ENCODE data around the gene TACC3. TPM values are rescaled to one million over a fixed set of nuclear protein-coding genes. Genes with fewer than 3 reads are reported as not detected.

The TACC3 gene
- total RNA-seq, 3 donors from 2014 or later, result 12.0 to 30.2 (median 12.7) TPM

DNA sequence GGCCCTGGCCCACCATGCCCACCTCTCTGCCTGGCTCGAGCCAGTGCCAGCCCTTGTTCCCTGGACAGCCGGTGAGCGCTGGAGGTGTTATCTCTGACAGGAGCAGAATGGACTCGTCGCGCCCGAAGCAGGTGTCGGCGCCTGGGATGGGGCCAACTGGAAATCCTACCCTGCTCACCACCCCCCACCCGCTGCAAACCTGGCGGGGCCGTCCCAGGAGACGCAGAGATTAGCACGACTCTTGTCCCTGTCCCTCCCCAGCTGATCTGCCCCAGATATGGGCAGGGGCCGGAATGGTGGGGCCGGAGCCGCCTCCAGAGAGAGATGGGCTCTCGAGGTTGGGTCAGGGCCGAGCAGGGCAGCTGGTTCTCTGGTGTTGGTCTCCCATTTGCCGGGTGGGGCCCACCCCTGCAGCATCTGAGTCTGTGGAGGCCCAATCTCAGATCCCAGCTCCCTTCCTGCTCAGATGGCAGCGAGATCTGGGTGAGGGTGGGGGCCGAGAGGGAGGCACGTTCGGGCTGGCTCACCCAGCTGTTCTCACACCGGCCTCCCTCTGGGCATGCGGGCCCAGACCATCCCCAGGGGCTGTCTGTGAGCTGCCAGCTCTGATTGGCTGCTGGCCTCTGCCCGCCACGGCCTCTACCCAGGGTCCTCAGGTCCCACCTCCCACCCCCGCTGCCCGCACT lies 51.7 kb downstream of the TACC3 start:
- Histone ChIP-seq H3K36me3 (ENCODE audit: low read depth) (no peaks in the 10 kb centered on the region), H3K4me1 (ENCODE audit: low read depth) (peaks cover 2% of the 10 kb centered on the region), H3K4me3 (no peak overlapping the region), H3K9me3 (no peaks in the 10 kb centered on the region)
- ATAC-seq (peak; percentile 33), DNase-seq (no peak)
- intact Hi-C loops (cut with DNase I, micrococcal nuclease), result no loop called here
- TF ChIP-seq, protein P1, sequence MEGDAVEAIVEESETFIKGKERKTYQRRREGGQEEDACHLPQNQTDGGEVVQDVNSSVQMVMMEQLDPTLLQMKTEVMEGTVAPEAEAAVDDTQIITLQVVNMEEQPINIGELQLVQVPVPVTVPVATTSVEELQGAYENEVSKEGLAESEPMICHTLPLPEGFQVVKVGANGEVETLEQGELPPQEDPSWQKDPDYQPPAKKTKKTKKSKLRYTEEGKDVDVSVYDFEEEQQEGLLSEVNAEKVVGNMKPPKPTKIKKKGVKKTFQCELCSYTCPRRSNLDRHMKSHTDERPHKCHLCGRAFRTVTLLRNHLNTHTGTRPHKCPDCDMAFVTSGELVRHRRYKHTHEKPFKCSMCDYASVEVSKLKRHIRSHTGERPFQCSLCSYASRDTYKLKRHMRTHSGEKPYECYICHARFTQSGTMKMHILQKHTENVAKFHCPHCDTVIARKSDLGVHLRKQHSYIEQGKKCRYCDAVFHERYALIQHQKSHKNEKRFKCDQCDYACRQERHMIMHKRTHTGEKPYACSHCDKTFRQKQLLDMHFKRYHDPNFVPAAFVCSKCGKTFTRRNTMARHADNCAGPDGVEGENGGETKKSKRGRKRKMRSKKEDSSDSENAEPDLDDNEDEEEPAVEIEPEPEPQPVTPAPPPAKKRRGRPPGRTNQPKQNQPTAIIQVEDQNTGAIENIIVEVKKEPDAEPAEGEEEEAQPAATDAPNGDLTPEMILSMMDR (IDR thresholded peaks at IDR 0.05), result no peak

DNA sequence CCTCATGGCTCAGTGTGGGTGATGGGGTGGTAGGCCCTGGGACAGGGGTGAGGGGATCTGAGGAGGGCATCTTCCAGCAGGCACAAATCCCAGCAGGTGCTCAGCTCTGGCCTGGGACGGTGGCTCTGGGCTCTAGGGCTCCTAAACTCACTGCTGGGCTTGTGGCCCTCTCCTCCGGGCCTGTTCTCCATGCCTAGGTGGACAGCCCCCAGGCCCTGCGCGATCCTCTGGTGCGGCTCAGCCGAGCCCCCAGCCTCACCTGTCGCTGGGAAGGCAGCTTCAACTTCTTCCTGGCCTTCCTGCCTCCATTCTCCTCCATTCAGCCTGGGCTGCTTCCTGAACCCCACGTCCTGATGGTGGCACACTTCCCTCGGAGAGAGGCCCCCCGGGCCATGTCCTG lies 52.4 kb downstream of the TACC3 start:
- intact Hi-C loops (cut with DNase I, micrococcal nuclease), result no loop called here
- Histone ChIP-seq H3K9me3 (no peaks in the 10 kb centered on the region), H3K4me3 (no peak overlapping the region), H3K36me3 (ENCODE audit: low read depth) (no peaks in the 10 kb centered on the region), H3K4me1 (ENCODE audit: low read depth) (no peaks in the 10 kb centered on the region)
- TF ChIP-seq, protein P1 (IDR thresholded peaks at IDR 0.05), result no peak
- DNase-seq (no peak), ATAC-seq (no peak)

DNA sequence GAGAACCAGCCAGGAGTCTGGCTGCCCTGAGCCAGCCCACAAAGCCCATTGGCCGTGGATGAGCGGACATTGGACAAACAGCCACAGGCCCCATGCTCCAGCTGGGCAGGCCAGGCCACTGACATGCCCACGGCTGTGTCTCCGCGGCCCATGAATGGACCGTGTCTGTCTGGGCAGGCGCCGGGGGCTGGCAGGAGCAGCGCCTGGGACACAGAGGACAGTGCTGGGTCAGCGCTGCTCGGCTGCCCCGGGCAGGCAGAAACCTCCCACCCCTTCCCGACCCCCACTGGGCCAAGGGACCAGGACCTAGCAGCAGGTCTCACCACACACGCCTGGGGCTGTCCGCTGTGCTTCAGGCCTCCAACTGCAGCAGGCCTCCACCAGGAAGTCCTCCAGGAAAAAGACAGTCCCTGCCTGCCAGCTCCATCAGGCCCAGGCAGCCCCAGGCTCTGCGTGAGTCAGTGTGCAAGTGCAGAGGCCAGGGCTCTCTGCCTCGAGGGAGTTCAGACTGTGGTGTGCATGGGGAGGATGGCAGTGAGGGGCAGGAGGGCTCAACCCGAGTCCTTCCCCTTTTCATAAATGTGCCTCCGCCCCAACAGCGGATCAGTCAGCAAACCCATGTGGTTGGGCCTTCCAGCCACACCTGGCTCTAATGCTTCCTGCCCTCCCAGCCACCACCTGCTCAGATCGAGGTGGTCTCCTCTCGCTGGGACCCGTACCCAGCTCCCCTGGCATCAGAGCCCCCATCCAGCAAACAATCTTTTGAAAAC lies 54.6 kb downstream of the TACC3 start:
- intact Hi-C loops (cut with DNase I, micrococcal nuclease), result no loop called here
- Histone ChIP-seq H3K36me3 (ENCODE audit: low read depth) (no peaks in the 10 kb centered on the region), H3K4me1 (ENCODE audit: low read depth) (no peaks in the 10 kb centered on the region), H3K4me3 (no peak overlapping the region), H3K9me3 (no peaks in the 10 kb centered on the region)
- DNase-seq (no peak), ATAC-seq (peak; percentile 20)
- TF ChIP-seq, protein P1 (IDR thresholded peaks at IDR 0.05), result no peak

DNA sequence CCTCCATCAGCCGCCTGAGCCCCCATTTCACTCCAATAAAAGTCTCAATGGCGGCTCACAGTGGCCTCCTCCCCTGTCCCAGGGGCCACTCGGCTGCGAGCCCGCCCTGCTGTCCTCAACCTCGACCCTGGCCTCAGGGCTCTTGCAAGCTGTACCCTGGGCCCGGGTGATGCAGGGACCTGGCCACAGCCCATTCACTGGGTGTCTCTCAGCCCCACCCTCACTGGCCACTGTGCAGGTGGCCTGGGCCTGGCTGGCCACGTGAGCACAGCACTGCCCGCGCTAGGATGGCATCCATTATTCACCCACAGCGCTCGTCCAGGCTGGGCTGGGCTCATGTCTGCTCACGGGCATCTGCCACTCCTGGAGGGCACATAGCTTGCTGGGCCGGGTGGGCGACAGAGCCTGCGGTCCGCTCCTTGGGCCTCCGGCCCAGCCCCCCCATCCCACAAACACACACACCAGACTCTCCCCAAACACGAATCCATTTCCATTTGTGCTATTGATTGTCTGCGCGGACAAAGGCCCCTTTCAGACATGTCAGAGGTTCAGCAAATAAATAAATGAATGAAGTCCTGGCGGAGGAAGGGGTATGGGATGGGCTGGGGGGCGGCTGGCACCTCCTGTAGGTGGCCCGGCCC lies 55.3 kb downstream of the TACC3 start:
- intact Hi-C loops (cut with DNase I, micrococcal nuclease), result no loop called here
- H3K4me1 ChIP-seq (ENCODE audit: low read depth), result no peaks in the 10 kb centered on the region
- ATAC-seq (no peak), DNase-seq (no peak)
- no peaks in the 10 kb centered on the region for H3K9me3 ChIP-seq
- no peak overlapping the region for H3K4me3 ChIP-seq
- TF ChIP-seq, protein P1 (IDR thresholded peaks at IDR 0.05), result no peak
- no peaks in the 10 kb centered on the region for H3K36me3 ChIP-seq (ENCODE audit: low read depth)

DNA sequence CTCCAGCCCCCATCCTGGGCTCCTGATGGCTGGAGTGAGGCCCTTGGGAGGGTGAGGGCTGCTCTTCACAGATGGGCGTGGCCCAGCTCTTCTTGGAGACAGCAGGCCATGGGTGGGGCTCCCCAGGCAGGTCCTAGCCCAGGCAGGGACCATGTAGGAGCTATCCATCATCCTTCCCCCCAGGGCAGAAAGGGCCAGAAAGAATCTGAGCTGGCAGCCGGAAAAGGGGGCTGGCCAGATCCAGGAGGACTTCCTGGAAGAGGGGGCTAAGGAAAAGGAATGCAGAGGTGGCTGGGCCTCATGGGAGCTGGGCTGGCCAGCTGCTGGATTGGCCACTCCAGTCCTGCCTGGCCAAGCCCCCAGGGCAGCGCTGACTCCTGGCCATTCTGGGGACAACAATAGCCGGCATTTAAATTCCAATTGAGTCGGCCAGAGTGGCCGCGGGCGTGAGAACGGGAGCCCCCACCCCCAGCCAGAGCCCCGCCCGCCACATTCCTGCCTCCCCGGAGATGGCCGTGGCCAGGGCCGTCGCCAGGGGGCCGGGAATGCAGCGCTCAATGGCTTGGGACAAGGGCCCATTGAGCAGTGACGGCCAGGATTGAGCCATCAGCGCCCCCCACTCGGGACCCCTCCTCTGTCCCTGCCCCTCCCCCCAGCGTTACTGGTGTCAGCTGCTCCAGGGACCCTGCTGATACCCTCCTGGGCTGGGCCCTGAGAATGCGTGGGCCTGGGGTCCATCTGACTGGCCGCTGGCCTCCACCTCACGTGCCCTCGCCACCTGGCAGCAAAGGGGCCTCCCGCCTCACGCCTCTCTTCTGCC lies 56.7 kb downstream of the TACC3 start:
- Histone ChIP-seq H3K4me3 (no peak overlapping the region), H3K36me3 (ENCODE audit: low read depth) (no peaks in the 10 kb centered on the region), H3K4me1 (ENCODE audit: low read depth) (no peaks in the 10 kb centered on the region), H3K9me3 (no peaks in the 10 kb centered on the region)
- TF ChIP-seq, protein P1 (IDR thresholded peaks at IDR 0.05), result no peak
- ATAC-seq (no peak), DNase-seq (no peak)
- intact Hi-C loops (cut with DNase I, micrococcal nuclease), result no loop called here

Data from mucosa of descending colon (tissue), 3 donors.